Measurements from ENCODE around the gene USP47.

Gene USP47

GRCh38 chr11:11982461-11982860, 140.7 kb downstream of the USP47 start:
- FAIRE-seq: no peak

DNA sequence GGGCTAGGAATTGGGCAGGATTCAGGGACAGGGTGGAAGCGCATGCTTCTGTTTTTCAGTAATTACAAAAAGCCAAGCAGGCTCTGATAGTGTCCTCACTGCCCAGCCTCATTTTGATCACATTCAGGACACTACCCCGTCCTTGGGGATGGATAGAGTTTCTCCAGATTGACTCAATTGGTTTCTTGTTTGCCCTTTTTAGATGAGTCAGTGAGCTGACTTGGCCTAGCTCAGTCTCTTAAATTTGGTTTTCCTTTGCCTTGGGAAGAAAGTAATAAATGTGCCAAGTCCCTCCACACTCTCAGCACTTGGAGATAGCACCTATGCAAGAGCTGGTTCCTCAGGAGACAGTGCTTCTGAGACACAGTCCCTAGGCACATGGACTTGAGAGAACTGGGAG, 141.2 kb downstream of the USP47 start:
- FAIRE-seq: no peak

GRCh38 chr11:11983427-11983826, 141.7 kb downstream of the USP47 start:
- no peak for FAIRE-seq

- no peak for FAIRE-seq
These were observed 142.8 kb downstream of the USP47 start for GRCh38 chr11:11984563-11984962.

- no peak for FAIRE-seq
These were observed 143.4 kb downstream of the USP47 start for GRCh38 chr11:11985016-11985715.

- FAIRE-seq: no peak
These were observed 144.5 kb downstream of the USP47 start for GRCh38 chr11:11985954-11986949.

DNA sequence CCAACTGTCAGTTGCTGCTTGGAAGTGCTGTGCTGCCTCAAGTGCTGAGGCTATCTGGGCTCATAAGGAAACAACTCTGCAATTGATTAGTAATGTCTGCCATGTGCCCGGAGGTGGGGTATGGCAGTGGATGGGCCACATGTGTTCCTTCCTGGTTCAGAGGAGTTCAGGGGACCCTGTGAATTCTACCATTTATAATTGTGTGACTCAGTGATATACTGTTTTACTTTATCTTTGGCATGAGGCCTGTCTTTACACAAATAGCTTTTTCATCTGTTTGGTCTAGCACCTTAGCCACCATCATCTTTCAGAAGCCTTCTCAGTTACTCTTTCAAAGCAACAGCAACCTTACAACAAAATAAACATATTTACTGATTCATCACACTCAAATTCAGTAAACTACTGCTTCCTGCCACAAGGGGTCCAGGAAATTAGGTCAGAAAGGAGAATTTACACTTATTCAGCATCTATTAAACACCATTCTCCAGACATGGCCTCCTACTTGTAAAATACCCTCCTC, 145.8 kb downstream of the USP47 start:
- no peak for FAIRE-seq

- FAIRE-seq: no peak
These were observed 146.4 kb downstream of the USP47 start for GRCh38 chr11:11988099-11988651.

DNA sequence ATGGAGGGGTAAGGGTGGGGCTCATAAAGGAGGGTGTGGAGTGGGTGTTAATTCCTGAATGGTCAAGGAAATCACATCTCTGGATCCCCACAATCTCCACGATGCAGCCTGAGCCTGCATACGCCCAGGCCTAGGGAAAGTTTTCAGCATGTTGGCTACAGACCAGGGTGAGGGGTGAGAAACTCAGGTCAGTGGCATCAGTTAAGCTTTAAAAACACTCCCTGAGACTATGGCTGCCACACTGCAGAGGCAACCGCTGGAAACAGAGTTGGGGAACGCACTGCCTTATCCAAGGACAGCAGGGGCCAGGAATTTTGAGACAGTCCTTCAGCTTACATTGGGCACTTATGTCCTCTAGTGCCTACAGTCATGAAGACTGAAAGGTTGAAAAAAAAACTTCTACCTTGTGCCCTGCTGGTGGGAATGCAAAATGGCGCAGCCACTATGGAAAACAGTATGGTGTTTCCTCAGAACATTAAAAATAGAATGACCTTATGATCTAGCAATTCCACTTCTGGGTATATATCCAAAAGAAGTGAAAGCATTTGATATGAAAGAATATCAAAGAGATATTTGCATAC, 147.0 kb downstream of the USP47 start:
- FAIRE-seq: no peak

GRCh38 chr11:11989774-11990744, 148.3 kb downstream of the USP47 start:
- no peak for FAIRE-seq

DNA sequence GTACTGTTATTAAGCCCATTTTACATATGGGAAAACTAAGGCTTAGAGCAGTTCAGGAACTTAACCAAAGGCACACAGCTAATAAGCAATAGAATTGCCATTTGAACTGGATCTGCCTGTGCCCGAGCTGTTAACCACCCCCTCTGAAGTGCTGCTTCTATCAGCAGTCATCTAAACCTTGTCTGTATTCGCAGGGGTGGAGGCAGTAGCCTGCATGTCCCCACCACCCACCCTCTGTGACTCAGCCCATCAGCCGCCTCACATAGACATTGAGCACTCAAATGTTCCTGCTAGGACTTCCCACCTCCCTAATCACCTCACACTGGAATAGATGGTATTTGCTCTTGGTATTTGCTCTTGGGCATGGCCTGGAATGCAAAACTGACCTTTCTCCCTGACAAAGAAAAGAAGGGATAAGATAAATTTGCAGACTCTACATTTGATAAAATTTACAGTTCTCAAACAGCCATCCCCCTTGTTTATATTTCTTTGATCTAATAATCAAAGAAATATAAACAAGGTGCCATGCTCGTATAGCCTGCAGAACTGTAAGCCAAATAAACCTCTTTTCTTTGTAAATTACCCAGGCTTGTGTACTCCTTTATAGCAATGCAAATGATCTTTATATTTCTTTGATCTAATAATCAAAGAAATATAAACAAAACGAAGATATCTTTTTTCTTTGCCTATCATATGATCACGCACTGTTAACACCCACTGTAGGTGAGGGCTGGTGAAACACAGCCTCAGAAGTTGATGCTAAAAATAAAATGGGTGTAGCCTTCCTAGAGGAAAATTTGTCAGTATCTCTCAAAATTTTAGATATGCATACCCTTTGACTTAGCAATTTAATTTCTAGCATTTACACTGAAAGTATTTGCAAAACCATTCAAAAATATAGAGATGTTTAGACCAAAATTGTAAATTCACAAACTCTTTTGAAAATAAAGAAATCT, 150.8 kb downstream of the USP47 start:
- no peak for FAIRE-seq

GRCh38 chr11:11993839-11994238, 152.1 kb downstream of the USP47 start:
- FAIRE-seq: no peak

- no peak for FAIRE-seq
These were observed 153.8 kb downstream of the USP47 start for GRCh38 chr11:11995601-11996000.

GRCh38 chr11:11996321-11997048, 154.7 kb downstream of the USP47 start:
- FAIRE-seq: no peak

- FAIRE-seq: no peak
These were observed 155.2 kb downstream of the USP47 start for GRCh38 chr11:11997049-11997322.

- no peak for FAIRE-seq
These were observed 156.5 kb downstream of the USP47 start for GRCh38 chr11:11998091-11998781.

- FAIRE-seq: no peak
These were observed 159.4 kb downstream of the USP47 start for GRCh38 chr11:12001186-12001585.

DNA sequence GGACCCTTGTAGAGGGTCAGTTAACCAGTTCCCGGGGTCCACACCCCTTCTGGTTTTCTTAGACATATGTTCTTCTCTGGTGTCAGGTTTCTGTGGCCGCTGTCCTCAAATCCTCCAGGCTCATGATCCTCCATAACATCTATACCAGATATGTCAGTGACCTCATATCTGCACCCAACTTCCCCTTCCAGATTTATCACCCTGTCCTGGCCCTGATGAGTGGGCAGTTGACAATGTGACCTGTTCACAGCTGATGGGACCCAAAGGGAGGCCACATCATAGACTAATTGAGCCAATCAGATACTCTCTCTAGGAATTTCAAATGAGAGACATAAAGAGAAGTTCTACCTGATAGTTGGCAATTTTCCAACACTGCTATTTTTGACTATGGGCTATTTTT, 161.6 kb downstream of the USP47 start:
- FAIRE-seq: no peak

- no peak for FAIRE-seq
These were observed 162.0 kb downstream of the USP47 start for GRCh38 chr11:12003815-12004214.

GRCh38 chr11:12005061-12005460, 163.3 kb downstream of the USP47 start:
- FAIRE-seq: no peak

Measured in A204.1 (cell line).